Measurements from ENCODE around the gene PTPRT. TPM values are rescaled to one million over a fixed set of nuclear protein-coding genes. Genes with fewer than 3 reads are reported as not detected.

The PTPRT gene
- total and polyA plus RNA-seq, 4 donors, result 0.14 to 2.8 (median 0.40) TPM

- TF ChIP-seq REST (IDR thresholded peaks at IDR 0.05) (no peak), YY1 (IDR thresholded peaks at IDR 0.05) (no peak), CTCF (IDR thresholded peaks at IDR 0.05; ENCODE audit: low read depth, low read length, missing input control) (no peak), FOXA2 (IDR thresholded peaks at IDR 0.05) (no peak), HNF4G (IDR thresholded peaks at IDR 0.05) (no peak), NR2F2 (IDR thresholded peaks at IDR 0.05) (no peak), SP1 (IDR thresholded peaks at IDR 0.05) (no peak), EGR1 (IDR thresholded peaks at IDR 0.05; ENCODE audit: low read depth in 2 of 2) (no peak), FOXA1 (IDR thresholded peaks at IDR 0.05) (no peak), ATF3 (IDR thresholded peaks at IDR 0.05) (no peak), RAD21 (IDR thresholded peaks at IDR 0.05) (no peak)
- no peaks in the 10 kb centered on the region for H3K4me1 ChIP-seq (ENCODE audit: control insufficient read depth in 4 of 4, insufficient read depth in 4 of 4, low read length in 3 of 4)
- H3K4me3 ChIP-seq (ENCODE audit: low read depth in 1 of 3, low read length in 3 of 3), result no peak overlapping the region
- H3K36me3 ChIP-seq (ENCODE audit: control insufficient read depth in 4 of 4, insufficient read depth in 3 of 4, low read depth in 1 of 4, low read length in 3 of 4), result no peaks in the 10 kb centered on the region
- no peak overlapping the region for H3K9ac ChIP-seq (ENCODE audit: low read depth in 1 of 2, low read length in 2 of 2)
- H3K27me3 ChIP-seq (ENCODE audit: control insufficient read depth in 4 of 4, insufficient read depth in 4 of 4, low read length in 3 of 4), result peaks cover 0 to 6% (median 0%) of the 10 kb centered on the region in 4 donors
- WGBS, result 74% methylated on average over 7 of the region's 7 CpGs
- DNase-seq (ENCODE audit: low spot score), result no peak
- H3K9me3 ChIP-seq (ENCODE audit: control insufficient read depth in 4 of 4, low read length in 3 of 4), result no peaks in the 10 kb centered on the region
- H3K27ac ChIP-seq (ENCODE audit: low read depth in 1 of 2, low read length in 2 of 2), result no peak overlapping the region
Measured at GRCh38 chr20:42350521-42350920, 839.2 kb downstream of the PTPRT start.

- no peaks in the 10 kb centered on the region for H3K4me1 ChIP-seq (ENCODE audit: control insufficient read depth in 4 of 4, insufficient read depth in 4 of 4, low read length in 3 of 4)
- H3K4me3 ChIP-seq (ENCODE audit: low read depth in 1 of 3, low read length in 3 of 3), result no peak overlapping the region
- TF ChIP-seq ATF3 (IDR thresholded peaks at IDR 0.05), result no peak
- TF ChIP-seq HNF4A (conservative IDR thresholded peaks at IDR 0.05), result no peak
- TF ChIP-seq ZBTB33 (IDR thresholded peaks at IDR 0.05), result no peak
- TF ChIP-seq FOXA2 (IDR thresholded peaks at IDR 0.05), result no peak
- TF ChIP-seq EGR1 (IDR thresholded peaks at IDR 0.05; ENCODE audit: low read depth in 2 of 2), result no peak
- TF ChIP-seq NR2F2 (IDR thresholded peaks at IDR 0.05), result no peak
- TF ChIP-seq SP1 (IDR thresholded peaks at IDR 0.05), result no peak
- no peak for TF ChIP-seq RAD21 (IDR thresholded peaks at IDR 0.05)
- no peak for TF ChIP-seq GABPA (IDR thresholded peaks at IDR 0.05 in 1 of 2, conservative IDR thresholded peaks at IDR 0.05 in 1 of 2)
- no peak for TF ChIP-seq YY1 (IDR thresholded peaks at IDR 0.05)
- no peak for TF ChIP-seq REST (IDR thresholded peaks at IDR 0.05)
- TF ChIP-seq TAF1 (conservative IDR thresholded peaks at IDR 0.05), result no peak
- TF ChIP-seq FOXA1 (IDR thresholded peaks at IDR 0.05), result no peak
- no peaks in the 10 kb centered on the region for H3K9me3 ChIP-seq (ENCODE audit: control insufficient read depth in 4 of 4, low read length in 3 of 4)
- 86% methylated on average over 10 of the region's 10 CpGs for WGBS
- peaks cover 0 to 3% (median 0%) of the 10 kb centered on the region in 4 donors for H3K27me3 ChIP-seq (ENCODE audit: control insufficient read depth in 4 of 4, insufficient read depth in 4 of 4, low read length in 3 of 4)
- DNase-seq (ENCODE audit: low spot score), result no peak
- H3K27ac ChIP-seq (ENCODE audit: low read depth in 1 of 2, low read length in 2 of 2), result no peak overlapping the region
- H3K36me3 ChIP-seq (ENCODE audit: control insufficient read depth in 4 of 4, insufficient read depth in 3 of 4, low read depth in 1 of 4, low read length in 3 of 4), result no peaks in the 10 kb centered on the region
- H3K9ac ChIP-seq (ENCODE audit: low read depth in 1 of 2, low read length in 2 of 2), result no peak overlapping the region
Measured at GRCh38 chr20:42346189-42347170, 843.2 kb downstream of the PTPRT start.

Measured in liver (tissue), 9 donors.